ENCODE data around the gene TRAM2. TPM values are rescaled to one million over a fixed set of nuclear protein-coding genes. Genes with fewer than 3 reads are reported as not detected.

The TRAM2 gene
- total RNA-seq, 1 experiment from 2014 or later, result 243 TPM

- H3K4me3 ChIP-seq, result no peak overlapping the region
- DNase-seq, result no peak
- H3K36me3 ChIP-seq, result peaks cover 98% of the 10 kb centered on the region
- H3K9me3 ChIP-seq, result no peaks in the 10 kb centered on the region
- no peaks in the 10 kb centered on the region for H3K27me3 ChIP-seq
Measured at GRCh38 chr6:52545406-52546119, 31.3 kb downstream of the TRAM2 start.

- DNase-seq, result no peak
- peaks cover 98% of the 10 kb centered on the region for H3K36me3 ChIP-seq
- no peaks in the 10 kb centered on the region for H3K9me3 ChIP-seq
- no peaks in the 10 kb centered on the region for H3K27me3 ChIP-seq
- no peak overlapping the region for H3K4me3 ChIP-seq
Measured at GRCh38 chr6:52544602-52545405, 32.1 kb downstream of the TRAM2 start.

GRCh38 chr6:52543729-52544601, 32.9 kb downstream of the TRAM2 start:
- no peaks in the 10 kb centered on the region for H3K27me3 ChIP-seq
- peaks cover 98% of the 10 kb centered on the region for H3K36me3 ChIP-seq
- no peak overlapping the region for H3K4me3 ChIP-seq
- H3K9me3 ChIP-seq, result no peaks in the 10 kb centered on the region
- peak; percentile 92 for DNase-seq

- no peaks in the 10 kb centered on the region for H3K27me3 ChIP-seq
- DNase-seq, result no peak
- no peaks in the 10 kb centered on the region for H3K9me3 ChIP-seq
- peaks cover 95% of the 10 kb centered on the region for H3K36me3 ChIP-seq
- H3K4me3 ChIP-seq, result no peak overlapping the region
Measured at GRCh38 chr6:52543262-52543661, 33.6 kb downstream of the TRAM2 start.

GRCh38 chr6:52541135-52541534, 35.7 kb downstream of the TRAM2 start:
- H3K27me3 ChIP-seq, result no peaks in the 10 kb centered on the region
- no peaks in the 10 kb centered on the region for H3K9me3 ChIP-seq
- no peak overlapping the region for H3K4me3 ChIP-seq
- DNase-seq, result no peak
- H3K36me3 ChIP-seq, result peaks cover 95% of the 10 kb centered on the region

GRCh38 chr6:52540286-52540902, 36.5 kb downstream of the TRAM2 start:
- peak; percentile 60 for DNase-seq
- no peak overlapping the region for H3K4me3 ChIP-seq
- no peaks in the 10 kb centered on the region for H3K27me3 ChIP-seq
- peaks cover 95% of the 10 kb centered on the region for H3K36me3 ChIP-seq
- H3K9me3 ChIP-seq, result no peaks in the 10 kb centered on the region

- no peak overlapping the region for H3K4me3 ChIP-seq
- H3K9me3 ChIP-seq, result no peaks in the 10 kb centered on the region
- peak; percentile 67 for DNase-seq
- peaks cover 95% of the 10 kb centered on the region for H3K36me3 ChIP-seq
- H3K27me3 ChIP-seq, result no peaks in the 10 kb centered on the region
Measured at GRCh38 chr6:52539607-52540006, 37.3 kb downstream of the TRAM2 start.

- peak; percentile 75 for DNase-seq
- Histone ChIP-seq H3K36me3 (peaks cover 95% of the 10 kb centered on the region), H3K27me3 (no peaks in the 10 kb centered on the region), H3K4me3 (no peak overlapping the region), H3K9me3 (no peaks in the 10 kb centered on the region)
Measured at GRCh38 chr6:52538901-52539354, 37.9 kb downstream of the TRAM2 start.

GRCh38 chr6:52538252-52538900, 38.5 kb downstream of the TRAM2 start:
- H3K4me3 ChIP-seq, result no peak overlapping the region
- peak; percentile 96 for DNase-seq

GRCh38 chr6:52537001-52537753, 39.7 kb downstream of the TRAM2 start:
- Histone ChIP-seq H3K27me3 (no peaks in the 10 kb centered on the region), H3K4me3 (no peak overlapping the region), H3K36me3 (peaks cover 94% of the 10 kb centered on the region), H3K9me3 (no peaks in the 10 kb centered on the region)
- DNase-seq, result no peak

More at GRCh38 chr6:52538252-52538900, 38.5 kb downstream of the TRAM2 start:
- Histone ChIP-seq H3K27me3 (no peaks in the 10 kb centered on the region), H3K36me3 (peaks cover 95% of the 10 kb centered on the region), H3K9me3 (no peaks in the 10 kb centered on the region)

- Histone ChIP-seq H3K4me3 (no peak overlapping the region), H3K36me3 (peaks cover 96% of the 10 kb centered on the region), H3K27me3 (no peaks in the 10 kb centered on the region), H3K9me3 (no peaks in the 10 kb centered on the region)
- DNase-seq, result no peak
Measured at GRCh38 chr6:52536424-52536916, 40.4 kb downstream of the TRAM2 start.

- H3K9me3 ChIP-seq, result no peaks in the 10 kb centered on the region
- DNase-seq, result no peak
- H3K4me3 ChIP-seq, result no peak overlapping the region
- H3K27me3 ChIP-seq, result no peaks in the 10 kb centered on the region
- peaks cover 96% of the 10 kb centered on the region for H3K36me3 ChIP-seq
Measured at GRCh38 chr6:52535711-52536423, 41.0 kb downstream of the TRAM2 start.

GRCh38 chr6:52534966-52535390, 41.9 kb downstream of the TRAM2 start:
- DNase-seq, result no peak
- Histone ChIP-seq H3K9me3 (no peaks in the 10 kb centered on the region), H3K27me3 (no peaks in the 10 kb centered on the region), H3K4me3 (no peak overlapping the region), H3K36me3 (peaks cover 96% of the 10 kb centered on the region)

- Histone ChIP-seq H3K27me3 (no peaks in the 10 kb centered on the region), H3K4me3 (no peak overlapping the region), H3K9me3 (no peaks in the 10 kb centered on the region), H3K36me3 (peaks cover 96% of the 10 kb centered on the region)
- DNase-seq, result no peak
Measured at GRCh38 chr6:52534363-52534762, 42.5 kb downstream of the TRAM2 start.

GRCh38 chr6:52533491-52533890, 43.4 kb downstream of the TRAM2 start:
- no peak for DNase-seq
- Histone ChIP-seq H3K4me3 (no peak overlapping the region), H3K9me3 (no peaks in the 10 kb centered on the region), H3K36me3 (peaks cover 95% of the 10 kb centered on the region), H3K27me3 (no peaks in the 10 kb centered on the region)
